GM19468 (cell line): Measurements from ENCODE around the gene HTR2C.
"Not testable (repeated sequence)": the region's sequence is repeated elsewhere in the genome, so short reads cannot be mapped to it uniquely, and the experiment has no call there.

Experiments
- ATAC-seq: cut with Tn5 transposase; IDR thresholded peaks from one replicate; pipeline ENCODE4 v1.9.1; 2021; ENCODE audit warnings: mild to moderate bottlenecking, moderate library complexity, moderate number of reproducible peaks; ENCODE audit not compliant: unreplicated experiment; ENCODE audit errors: extremely low read depth

HTR2C gene

GRCh38 chrX:114710571-114710970 lies 126.7 kb downstream of the HTR2C start:
- no peak for ATAC-seq

- no peak for ATAC-seq
Measured at GRCh38 chrX:114712466-114712865, 128.6 kb downstream of the HTR2C start.

GRCh38 chrX:114715096-114715495 lies 131.2 kb downstream of the HTR2C start:
- ATAC-seq = no peak

- no peak for ATAC-seq
Measured at GRCh38 chrX:114717921-114718320, 134.0 kb downstream of the HTR2C start.

- no peak for ATAC-seq
Measured at GRCh38 chrX:114766541-114766940, 182.7 kb downstream of the HTR2C start.

DNA sequence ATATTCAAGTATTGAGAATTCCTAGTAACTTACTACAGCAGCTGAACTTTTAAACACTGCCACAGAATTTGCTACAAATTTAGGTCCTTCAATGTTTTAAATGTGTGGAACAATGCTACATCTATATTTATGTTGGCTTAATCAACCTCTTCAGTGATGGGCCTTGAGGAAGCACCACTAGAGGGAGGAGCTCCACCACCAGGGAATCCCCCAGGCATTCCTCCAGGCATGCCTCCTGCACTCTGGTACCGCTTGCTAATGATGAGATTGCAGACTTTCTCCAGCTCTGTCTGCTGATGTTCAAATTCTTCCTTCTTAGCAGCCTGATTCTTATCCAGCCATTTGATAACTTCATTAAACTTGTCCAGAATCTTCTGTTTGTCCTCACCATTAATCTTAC lies 190.8 kb downstream of the HTR2C start:
- ATAC-seq = no peak

- no peak for ATAC-seq
Measured at GRCh38 chrX:114782925-114783324, 199.0 kb downstream of the HTR2C start.

GRCh38 chrX:114787061-114787460 lies 203.2 kb downstream of the HTR2C start:
- no peak for ATAC-seq

GRCh38 chrX:114797494-114797893 lies 213.6 kb downstream of the HTR2C start:
- no peak for ATAC-seq

GRCh38 chrX:114798907-114799306 lies 215.0 kb downstream of the HTR2C start:
- no peak for ATAC-seq

DNA sequence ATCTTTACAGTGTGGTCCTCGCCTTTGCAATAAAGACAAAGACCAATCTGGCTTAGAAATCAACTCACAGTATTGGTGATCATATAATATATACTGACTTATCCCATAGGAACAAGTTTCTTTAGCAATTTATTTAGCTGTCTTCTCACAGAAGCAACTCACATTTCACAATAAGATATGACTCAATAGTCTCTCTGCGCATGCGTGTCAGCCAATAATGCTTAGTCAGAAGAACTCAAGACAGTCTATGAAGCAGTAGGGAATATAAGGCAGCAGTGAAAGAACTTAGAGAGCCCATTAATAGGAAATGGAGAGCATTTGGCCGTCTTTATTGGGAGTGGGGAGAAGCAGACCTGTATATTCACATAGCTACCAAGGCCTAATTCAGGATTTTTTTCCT lies 216.8 kb downstream of the HTR2C start:
- ATAC-seq = no peak

GRCh38 chrX:114819509-114819908 lies 235.6 kb downstream of the HTR2C start:
- no peak for ATAC-seq

GRCh38 chrX:114841051-114841450 lies 257.2 kb downstream of the HTR2C start:
- ATAC-seq = no peak

- ATAC-seq = no peak
Measured at GRCh38 chrX:114842181-114842580, 258.3 kb downstream of the HTR2C start.

- no peak for ATAC-seq
Measured at GRCh38 chrX:114889481-114889880, 305.6 kb downstream of the HTR2C start.

DNA sequence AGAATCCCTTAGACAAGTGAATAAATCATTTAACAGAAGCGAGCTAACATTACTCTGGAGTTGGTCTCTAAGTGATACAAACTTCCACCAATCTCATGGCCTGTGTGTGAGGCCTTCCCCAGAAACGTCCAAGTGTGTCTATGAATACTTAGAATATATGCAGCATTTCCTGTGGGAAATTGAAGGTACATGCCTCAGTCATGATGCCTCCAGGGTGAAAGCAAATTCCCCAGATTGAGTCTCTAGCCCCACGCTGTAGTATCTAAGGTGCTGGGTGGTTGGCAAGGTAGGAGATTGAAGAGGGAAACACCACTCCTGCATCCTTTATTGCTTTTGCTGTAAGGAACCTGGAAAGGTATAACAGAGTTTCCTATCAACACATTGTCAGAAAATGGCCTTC lies 319.7 kb downstream of the HTR2C start:
- ATAC-seq = no peak

DNA sequence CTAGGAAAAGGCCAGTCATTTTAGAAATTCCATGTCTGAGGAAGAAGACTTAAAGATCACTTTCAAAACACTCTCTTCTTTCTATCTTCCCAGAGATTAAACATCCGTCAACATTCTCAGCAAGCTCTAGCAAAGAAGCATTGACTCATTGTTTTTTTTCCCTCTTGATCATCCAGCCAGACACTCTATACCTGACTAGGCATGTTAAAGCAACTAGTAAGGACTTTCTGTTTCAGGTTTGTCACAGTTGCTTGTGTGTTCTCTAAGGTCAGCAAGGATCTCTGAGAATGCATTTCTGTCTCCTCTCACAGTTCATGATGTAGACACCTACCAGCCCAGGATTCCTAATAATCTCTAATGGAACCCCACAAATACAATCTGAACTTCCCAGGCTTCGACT lies 321.4 kb downstream of the HTR2C start:
- no peak for ATAC-seq

DNA sequence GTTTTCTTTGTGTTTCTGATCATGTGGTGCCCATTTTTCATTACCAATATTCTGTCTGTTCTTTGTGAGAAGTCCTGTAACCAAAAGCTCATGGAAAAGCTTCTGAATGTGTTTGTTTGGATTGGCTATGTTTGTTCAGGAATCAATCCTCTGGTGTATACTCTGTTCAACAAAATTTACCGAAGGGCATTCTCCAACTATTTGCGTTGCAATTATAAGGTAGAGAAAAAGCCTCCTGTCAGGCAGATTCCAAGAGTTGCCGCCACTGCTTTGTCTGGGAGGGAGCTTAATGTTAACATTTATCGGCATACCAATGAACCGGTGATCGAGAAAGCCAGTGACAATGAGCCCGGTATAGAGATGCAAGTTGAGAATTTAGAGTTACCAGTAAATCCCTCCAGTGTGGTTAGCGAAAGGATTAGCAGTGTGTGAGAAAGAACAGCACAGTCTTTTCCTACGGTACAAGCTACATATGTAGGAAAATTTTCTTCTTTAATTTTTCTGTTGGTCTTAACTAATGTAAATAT lies 323.2 kb downstream of the HTR2C start:
- no peak for ATAC-seq

DNA sequence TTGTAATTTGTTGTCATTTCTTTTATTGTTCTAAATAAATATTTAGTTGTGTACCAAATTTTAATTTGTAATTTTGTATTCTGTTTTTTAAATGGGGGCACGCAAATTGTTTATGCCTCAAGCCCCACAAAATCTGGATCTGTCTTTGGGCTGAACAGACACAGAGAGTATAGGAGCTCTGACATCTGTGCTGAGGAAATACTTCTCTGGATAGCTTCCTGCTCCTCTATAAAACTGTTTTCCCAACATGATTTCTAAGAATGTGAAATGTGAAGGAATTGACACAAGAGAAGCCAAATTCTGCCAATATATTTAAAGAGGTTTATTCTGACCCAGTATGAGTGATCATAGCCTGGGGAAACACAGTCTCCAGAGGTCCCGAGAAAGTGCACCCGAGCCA lies 340.5 kb downstream of the HTR2C start:
- no peak for ATAC-seq

GRCh38 chrX:114924856-114925255 lies 341.0 kb downstream of the HTR2C start:
- ATAC-seq = no peak

DNA sequence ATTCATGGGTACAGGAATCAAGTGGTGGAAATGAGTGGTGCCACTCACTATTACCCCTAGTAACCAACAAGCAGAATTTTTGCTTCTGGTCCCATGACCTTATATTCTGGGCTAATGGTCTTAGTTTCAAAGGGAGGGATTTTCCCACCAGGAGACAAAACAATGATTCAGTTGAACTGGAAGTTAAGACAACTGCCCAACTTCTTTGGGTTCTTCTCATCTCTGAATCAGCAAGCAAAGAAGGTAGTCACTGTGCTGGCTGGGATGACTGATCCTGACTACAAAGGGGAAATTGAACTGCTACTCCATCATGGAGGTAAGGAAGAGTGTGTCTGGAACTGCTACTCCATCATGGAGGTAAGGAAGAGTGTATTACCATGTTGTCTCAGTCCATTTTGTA lies 346.3 kb downstream of the HTR2C start:
- no peak for ATAC-seq

GRCh38 chrX:114932550-114932949 lies 348.7 kb downstream of the HTR2C start:
- no peak for ATAC-seq

DNA sequence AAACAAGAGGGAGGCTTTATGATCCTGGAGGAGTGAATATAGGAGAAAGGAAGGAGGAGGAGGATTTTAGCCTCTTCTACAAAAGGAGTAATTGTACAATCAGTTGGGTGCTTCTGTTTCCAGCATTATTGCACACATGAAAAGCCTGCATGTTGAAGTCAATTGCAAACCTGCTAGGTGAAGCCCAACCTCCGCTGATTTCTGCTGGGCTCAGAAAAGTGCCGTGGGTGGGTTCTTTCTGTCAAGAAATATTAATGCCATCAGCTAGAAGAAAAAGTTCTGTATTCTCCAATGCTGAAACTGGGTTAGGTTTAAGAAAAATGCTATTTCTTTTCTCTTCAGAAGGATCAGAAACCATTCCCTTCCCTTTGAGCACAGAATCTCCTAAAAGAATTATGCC lies 349.4 kb downstream of the HTR2C start:
- ATAC-seq = not testable (repeated sequence)
